Parietal lobe (tissue), 2 donors: ENCODE data around the gene HPCAL4. TPM values are rescaled to one million over a fixed set of nuclear protein-coding genes. Genes with fewer than 3 reads are reported as not detected.

Source experiments
- small RNA-seq: library from RNA; depleted of rRNA; stranded (forward); fragments of <200 nt; gene quantifications from one replicate; pipeline ENCODE3, GENCODE V24; 2014; ENCODE audit warnings: low replicate concordance
- total RNA-seq: library from RNA; depleted of rRNA; stranded (reverse); fragments of >200 nt; gene quantifications from one replicate; pipeline ENCODE4 v1.2.3, GENCODE V29; 2014

Gene HPCAL4
- 47.9 TPM for total RNA-seq

GRCh38 chr1:39691383-39692151 lies at the start of gene HPCAL4:
HPCAL4 (minus strand) TSS chr1:39691433; CDS start chr1:39684603, 6,830 bp downstream.

GRCh38 chr1:39738622-39739366 lies 47.6 kb upstream of the HPCAL4 start, which contains the start of gene PPIE:
PPIE (plus strand) TSS chr1:39738882; CDS start chr1:39738901, 19 bp downstream.

GRCh38 chr1:39671793-39672550 lies 19.3 kb downstream of the HPCAL4 start, which contains the start of gene NT5C1A:
NT5C1A (minus strand) TSS chr1:39672107; CDS start chr1:39672038, 69 bp downstream.

GRCh38 chr1:39639305-39640130 lies 51.7 kb downstream of the HPCAL4 start, which contains the start of gene HEYL:
HEYL (minus strand) TSS chr1:39639643; CDS start chr1:39639625, 18 bp downstream.

Small RNAs within 50 kb of the gene (small RNA-seq; reads per million reads assigned to genes)
- not detected for gene RNU7-121P

Other genes starting within 250 kb of the HPCAL4 start
- gene BMP8A, start 199.8 kb downstream of the HPCAL4 start, total RNA-seq, result not detected
- 160 TPM for gene PABPC4, start 114.6 kb downstream of the HPCAL4 start, total RNA-seq
- gene HEYL, start 51.8 kb downstream of the HPCAL4 start, total RNA-seq, result 0.63 TPM
- 2.2 TPM for gene NT5C1A, start 19.3 kb downstream of the HPCAL4 start, total RNA-seq
- gene PPIE, start 47.4 kb upstream of the HPCAL4 start, total RNA-seq, result 31.6 TPM
- 0.31 TPM for gene OXCT2, start 79.9 kb upstream of the HPCAL4 start, total RNA-seq
- gene BMP8B, start 97.4 kb upstream of the HPCAL4 start, total RNA-seq, result 0.63 TPM
- 41.9 TPM for gene TRIT1, start 192.1 kb upstream of the HPCAL4 start, total RNA-seq
- gene MYCL, start 210.5 kb upstream of the HPCAL4 start, total RNA-seq, result 9.1 TPM